Mesothelial cell of epicardium (in vitro differentiated cells): ENCODE data around the gene CCDC107. TPM values are rescaled to one million over a fixed set of nuclear protein-coding genes. Genes with fewer than 3 reads are reported as not detected.
A peak's percentile ranks its signal among the peaks of the same experiment; 100 is the strongest.

ENCODE experiments used
- DNase-seq, 2 experiments: peaks; one replicate each; pipeline ENCODE4 v3.0.0; 2021; ENCODE audit warnings: low spot score in 2 of 2; ENCODE audit not compliant: unreplicated experiment in 2 of 2
- H3K27ac Mint-ChIP-seq: 2 replicates; pipeline ENCODE4 v1.8.0; 2021; ENCODE audit warnings: mixed read lengths
- H3K27me3 Mint-ChIP-seq: 2 replicates; pipeline ENCODE4 v1.8.0; 2021; ENCODE audit warnings: low read depth, mixed read lengths
- H3K36me3 Mint-ChIP-seq: 2 replicates; pipeline ENCODE4 v1.8.0; 2021; ENCODE audit warnings: mixed read lengths
- H3K4me1 Mint-ChIP-seq: 2 replicates; pipeline ENCODE4 v1.8.0; 2021; ENCODE audit warnings: mixed read lengths
- H3K4me3 Mint-ChIP-seq: 2 replicates; pipeline ENCODE4 v1.8.0; 2021; ENCODE audit warnings: mild to moderate bottlenecking, moderate library complexity, mixed read lengths
- H3K9me3 Mint-ChIP-seq: 2 replicates; pipeline ENCODE4 v1.8.0; 2021; ENCODE audit warnings: mixed read lengths
- total RNA-seq: library from RNA; stranded (reverse); gene quantifications from 3 replicates; pipeline ENCODE4 v1.2.1, GENCODE V29; 2021
- TF ChIP-seq, protein P1 (sequence below): fragments of 200-600 bp; sonication (generic); IDR thresholded peaks from one replicate; pipeline ENCODE4 v1.5.0; 2021; ENCODE audit warnings: antibody characterized with exemption; ENCODE audit not compliant: unreplicated experiment

CCDC107 gene
- total RNA-seq, 1 donor from 2014 or later: 16.7 TPM

DNA sequence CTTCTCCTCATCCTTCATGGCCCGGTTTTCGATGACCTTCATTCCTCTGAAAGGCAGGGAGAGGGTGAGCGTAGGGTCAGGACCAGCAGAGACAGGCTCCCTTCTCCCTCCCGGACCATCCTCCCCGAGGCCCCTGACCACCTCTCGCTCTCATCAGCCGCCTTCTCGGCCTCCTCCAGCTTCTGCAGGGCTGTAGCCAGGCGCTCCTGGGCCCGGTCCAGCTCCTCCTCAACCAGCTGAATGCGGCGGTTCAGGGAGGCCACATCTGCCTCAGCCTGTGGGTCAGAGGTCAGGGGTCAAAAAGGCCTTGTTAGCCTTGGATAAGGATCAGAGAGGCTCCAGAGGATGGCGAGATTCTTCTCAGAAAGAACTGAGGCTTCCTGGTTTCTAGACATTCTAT, 27.4 kb downstream of the CCDC107 start:
- TF ChIP-seq, protein P1, sequence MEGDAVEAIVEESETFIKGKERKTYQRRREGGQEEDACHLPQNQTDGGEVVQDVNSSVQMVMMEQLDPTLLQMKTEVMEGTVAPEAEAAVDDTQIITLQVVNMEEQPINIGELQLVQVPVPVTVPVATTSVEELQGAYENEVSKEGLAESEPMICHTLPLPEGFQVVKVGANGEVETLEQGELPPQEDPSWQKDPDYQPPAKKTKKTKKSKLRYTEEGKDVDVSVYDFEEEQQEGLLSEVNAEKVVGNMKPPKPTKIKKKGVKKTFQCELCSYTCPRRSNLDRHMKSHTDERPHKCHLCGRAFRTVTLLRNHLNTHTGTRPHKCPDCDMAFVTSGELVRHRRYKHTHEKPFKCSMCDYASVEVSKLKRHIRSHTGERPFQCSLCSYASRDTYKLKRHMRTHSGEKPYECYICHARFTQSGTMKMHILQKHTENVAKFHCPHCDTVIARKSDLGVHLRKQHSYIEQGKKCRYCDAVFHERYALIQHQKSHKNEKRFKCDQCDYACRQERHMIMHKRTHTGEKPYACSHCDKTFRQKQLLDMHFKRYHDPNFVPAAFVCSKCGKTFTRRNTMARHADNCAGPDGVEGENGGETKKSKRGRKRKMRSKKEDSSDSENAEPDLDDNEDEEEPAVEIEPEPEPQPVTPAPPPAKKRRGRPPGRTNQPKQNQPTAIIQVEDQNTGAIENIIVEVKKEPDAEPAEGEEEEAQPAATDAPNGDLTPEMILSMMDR: no peak
- Mint-ChIP-seq H3K27ac (no peak overlapping the region), H3K27me3 (no peaks in the 10 kb centered on the region), H3K9me3 (no peaks in the 10 kb centered on the region), H3K4me1 (peaks cover 30% of the 10 kb centered on the region), H3K4me3 (no peak overlapping the region), H3K36me3 (peaks cover 32% of the 10 kb centered on the region)
- DNase-seq: no peak

DNA sequence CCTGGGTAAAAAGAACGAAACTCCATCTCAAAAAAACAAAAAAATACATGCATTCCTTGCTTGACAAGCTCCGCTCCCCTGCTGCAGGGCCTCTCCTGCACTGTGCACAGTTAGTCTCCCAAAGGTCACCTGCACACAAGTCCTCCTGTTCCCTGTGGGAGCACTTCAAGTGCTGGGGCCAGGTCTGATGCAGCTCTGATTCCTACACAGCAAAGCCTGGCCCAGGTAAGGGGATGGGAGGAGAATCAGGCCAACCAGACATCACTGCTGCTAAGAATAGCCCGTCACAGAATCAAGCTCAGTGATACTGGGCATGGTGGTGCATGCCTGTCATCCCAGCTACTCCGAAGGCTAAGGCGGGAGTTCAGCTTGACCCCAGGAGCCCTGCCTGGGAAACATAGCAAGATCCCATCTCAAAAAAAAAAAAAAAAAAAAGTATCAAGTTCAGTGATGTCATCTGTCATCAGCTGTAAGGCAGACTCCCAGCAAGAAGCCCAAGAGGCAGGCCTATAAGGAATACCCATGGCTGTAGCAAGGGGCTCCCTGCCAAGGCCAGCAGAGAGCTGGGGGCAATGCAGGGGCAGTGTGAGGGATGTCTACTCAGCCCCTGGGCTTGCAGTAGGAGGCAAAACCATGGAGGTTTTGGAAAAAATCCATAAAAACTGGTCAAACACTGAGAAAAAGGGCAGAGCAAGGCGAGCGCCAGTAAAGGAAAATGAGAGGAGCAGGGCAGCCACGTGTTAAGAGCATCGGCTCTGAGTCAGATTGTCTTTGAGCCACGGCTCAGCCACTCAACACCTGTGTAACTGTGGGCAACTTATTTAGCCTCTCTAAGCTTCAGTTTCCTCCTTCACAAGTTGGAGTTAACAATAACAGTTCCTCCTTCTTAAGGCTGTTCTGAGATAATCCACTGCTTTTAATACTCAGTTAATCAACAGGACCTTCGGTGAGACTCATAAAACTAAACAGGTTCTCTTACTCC, 28.4 kb downstream of the CCDC107 start:
- no peaks in the 10 kb centered on the region for H3K9me3 Mint-ChIP-seq
- H3K27me3 Mint-ChIP-seq: no peaks in the 10 kb centered on the region
- peak overlapping the region; percentile 66 for H3K27ac Mint-ChIP-seq
- no peak for DNase-seq
- H3K4me1 Mint-ChIP-seq: peaks cover 33% of the 10 kb centered on the region
- peaks cover 32% of the 10 kb centered on the region for H3K36me3 Mint-ChIP-seq
- peak overlapping the region; percentile 6 for H3K4me3 Mint-ChIP-seq
- TF ChIP-seq, protein P1: no peak

DNA sequence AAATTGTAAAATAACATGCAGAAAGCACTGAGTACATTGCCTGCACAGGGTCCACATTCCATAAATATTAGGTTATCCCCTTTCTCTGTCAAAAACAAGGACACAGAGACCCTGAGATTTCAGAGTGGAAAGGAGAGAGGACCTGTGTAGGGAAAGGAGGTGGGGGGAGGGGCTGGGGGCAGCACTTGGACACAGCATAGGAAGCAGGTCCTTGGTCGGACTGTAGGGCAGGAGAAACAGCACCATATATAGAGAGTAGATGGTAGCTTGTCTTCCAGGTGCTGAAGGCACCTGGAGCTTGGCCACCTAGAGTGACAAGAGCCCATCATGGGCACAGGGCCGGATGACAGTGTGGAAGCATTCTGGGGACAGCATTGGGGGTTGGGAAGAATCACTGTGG, 29.2 kb downstream of the CCDC107 start:
- H3K4me3 Mint-ChIP-seq: peak overlapping the region; percentile 49
- H3K27me3 Mint-ChIP-seq: no peaks in the 10 kb centered on the region
- DNase-seq: no peak
- no peaks in the 10 kb centered on the region for H3K9me3 Mint-ChIP-seq
- peak overlapping the region; percentile 66 for H3K27ac Mint-ChIP-seq
- TF ChIP-seq, protein P1: no peak
- H3K4me1 Mint-ChIP-seq: peaks cover 38% of the 10 kb centered on the region
- peaks cover 28% of the 10 kb centered on the region for H3K36me3 Mint-ChIP-seq

DNA sequence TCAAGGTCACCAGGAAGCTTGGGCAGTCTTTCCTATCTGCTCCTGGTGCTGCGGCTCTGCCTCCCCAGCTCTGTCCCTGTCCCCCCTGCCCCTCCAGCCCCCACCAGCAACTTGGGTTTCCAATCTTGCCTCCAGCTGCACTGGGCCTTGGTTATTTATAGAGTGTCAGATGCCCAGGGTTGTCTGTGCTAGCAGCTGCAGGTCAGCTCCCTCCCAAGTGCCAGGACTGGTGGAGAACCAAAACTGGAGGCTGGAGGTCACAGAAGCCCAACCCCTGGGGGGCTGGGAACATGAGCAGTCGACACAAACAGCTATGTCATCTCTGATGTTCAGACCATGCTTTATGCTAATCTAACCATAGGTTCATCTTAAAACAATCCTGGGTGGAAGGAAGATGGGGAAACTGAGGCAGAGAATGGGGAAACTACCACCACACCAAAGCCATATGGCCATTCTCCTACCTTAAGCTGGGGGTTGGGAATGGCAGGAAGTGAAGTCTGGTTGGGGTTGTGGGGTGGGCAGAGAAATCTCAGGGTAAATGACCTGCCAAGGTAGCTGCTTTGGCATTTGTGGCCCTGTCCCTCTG, 30.0 kb downstream of the CCDC107 start:
- peaks cover 38% of the 10 kb centered on the region for H3K4me1 Mint-ChIP-seq
- no peaks in the 10 kb centered on the region for H3K9me3 Mint-ChIP-seq
- H3K36me3 Mint-ChIP-seq: peaks cover 21% of the 10 kb centered on the region
- TF ChIP-seq, protein P1: no peak
- peak overlapping the region; percentile 97 for H3K27ac Mint-ChIP-seq
- H3K4me3 Mint-ChIP-seq: peak overlapping the region; percentile 88
- no peaks in the 10 kb centered on the region for H3K27me3 Mint-ChIP-seq
- DNase-seq: no peak

DNA sequence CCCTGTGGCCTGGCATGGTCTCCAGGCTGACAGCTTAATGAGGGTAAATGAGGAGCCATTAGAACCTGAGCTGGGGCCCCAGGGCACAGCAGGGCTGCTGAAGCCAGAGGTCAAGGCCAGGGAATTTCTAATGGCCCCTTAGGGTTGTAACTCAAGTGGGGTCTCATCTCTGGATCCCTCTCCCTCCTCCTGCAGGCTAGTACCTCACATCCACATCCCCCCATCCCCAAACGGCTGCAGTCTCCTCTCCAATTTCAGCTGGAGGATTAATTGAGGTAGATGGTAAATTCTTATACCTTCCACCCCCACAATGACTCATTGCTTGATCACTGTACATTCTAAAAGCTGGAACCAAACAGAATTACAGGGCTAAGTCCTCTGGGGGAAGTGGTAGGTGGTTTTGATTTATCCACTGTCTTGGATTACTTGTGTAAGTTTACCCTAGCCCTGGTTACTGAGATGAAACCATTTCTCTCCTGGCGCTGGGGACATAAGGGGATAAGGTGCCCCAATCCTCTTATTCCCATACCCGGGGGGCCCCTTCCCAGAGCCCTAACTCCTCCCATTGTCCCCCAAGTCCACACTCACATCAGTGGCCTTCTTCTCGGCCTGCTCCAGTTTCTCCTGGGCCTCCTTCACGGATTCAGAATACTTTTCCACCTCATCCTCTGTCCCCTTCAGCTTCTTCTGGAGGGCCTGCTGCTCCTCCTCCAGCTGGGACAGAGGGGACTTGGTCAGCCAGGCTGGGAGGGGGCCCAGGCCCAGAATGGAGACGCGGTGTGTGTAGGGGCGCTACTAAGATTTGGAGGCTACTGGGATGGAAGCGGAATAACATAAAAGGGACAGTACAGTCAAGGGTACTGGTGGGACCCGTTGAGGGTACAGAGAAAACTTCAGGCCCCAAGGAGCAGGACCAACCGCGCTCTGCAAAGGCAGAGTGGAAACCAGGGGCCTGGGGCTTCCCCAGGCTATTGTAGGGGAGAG, 30.8 kb downstream of the CCDC107 start:
- H3K9me3 Mint-ChIP-seq: no peaks in the 10 kb centered on the region
- peak overlapping the region; percentile 88 for H3K4me3 Mint-ChIP-seq
- H3K27ac Mint-ChIP-seq: peak overlapping the region; percentile 97
- TF ChIP-seq, protein P1: no peak
- peaks cover 38% of the 10 kb centered on the region for H3K4me1 Mint-ChIP-seq
- no peak for DNase-seq
- no peaks in the 10 kb centered on the region for H3K27me3 Mint-ChIP-seq
- H3K36me3 Mint-ChIP-seq: peaks cover 14% of the 10 kb centered on the region
